HUES48 (cell line): ENCODE data around the gene ADAMTSL3.

Source experiments
- H3K27ac ChIP-seq: one replicate; pipeline ENCODE4 v1.7.0; 2013; ENCODE audit warnings: low read depth, low read length, inconsistent platforms
- H3K27me3 ChIP-seq: 2 replicates; pipeline ENCODE4 v1.6.1; 2013; ENCODE audit warnings: mild to moderate bottlenecking, low read length; ENCODE audit not compliant: control insufficient read depth, insufficient read depth
- H3K36me3 ChIP-seq: 2 replicates; pipeline ENCODE4 v1.6.1; 2013; ENCODE audit warnings: low read length; ENCODE audit not compliant: control insufficient read depth, insufficient read depth
- H3K4me1 ChIP-seq: 2 replicates; pipeline ENCODE4 v1.6.1; 2013; ENCODE audit warnings: mild to moderate bottlenecking, low read length; ENCODE audit not compliant: control insufficient read depth, insufficient read depth
- H3K4me3 ChIP-seq: 2 replicates; pipeline ENCODE4 v1.5.1; 2013; ENCODE audit warnings: mild to moderate bottlenecking, low read depth, low read length
- H3K9ac ChIP-seq: 2 replicates; pipeline ENCODE4 v1.6.1; 2013; ENCODE audit warnings: mild to moderate bottlenecking, low read depth, low read length, moderate library complexity
- H3K9me3 ChIP-seq: 2 replicates; pipeline ENCODE4 v1.6.1; 2013; ENCODE audit warnings: low read length; ENCODE audit not compliant: control insufficient read depth, insufficient read depth

ADAMTSL3 gene

DNA sequence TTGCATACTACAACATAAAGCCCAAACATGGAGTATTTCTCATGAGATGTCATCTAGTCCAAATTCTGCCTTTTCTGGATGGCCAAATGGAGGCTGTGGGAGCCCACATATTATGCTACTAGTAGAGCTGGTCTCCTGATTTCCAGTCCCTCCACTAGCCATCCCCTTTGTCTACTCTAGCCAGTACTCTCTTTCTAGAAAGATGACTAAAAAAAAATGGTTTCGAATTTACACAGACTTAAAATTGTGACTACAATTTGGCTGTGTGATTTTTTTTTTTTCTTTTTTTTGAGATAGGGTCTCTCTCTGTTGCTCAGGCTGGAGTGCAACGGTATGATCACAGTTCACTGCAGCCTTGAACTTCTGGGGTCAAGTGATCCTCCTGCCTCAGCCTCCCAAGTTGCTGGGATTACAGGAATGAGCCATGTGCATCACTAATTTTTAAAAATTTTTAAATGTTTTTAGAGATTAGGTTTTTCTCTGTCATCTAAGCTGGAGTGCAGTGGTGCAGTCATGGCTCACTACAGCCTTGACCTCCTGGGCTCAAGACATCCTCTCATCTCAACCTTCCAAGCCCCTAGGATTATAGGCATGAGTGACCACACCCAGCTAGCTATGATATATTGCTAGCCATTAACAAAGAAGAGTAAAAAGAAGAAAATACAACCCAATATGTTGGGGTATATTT lies 273.9 kb downstream of the ADAMTSL3 start:
- Histone ChIP-seq H3K9ac (no peak overlapping the region), H3K4me1 (no peaks in the 10 kb centered on the region), H3K27ac (no peak overlapping the region)

GRCh38 chr15:83928392-83928734 lies 274.4 kb downstream of the ADAMTSL3 start:
- Histone ChIP-seq H3K27me3 (no peaks in the 10 kb centered on the region), H3K27ac (no peak overlapping the region), H3K9me3 (no peaks in the 10 kb centered on the region), H3K9ac (no peak overlapping the region), H3K36me3 (no peaks in the 10 kb centered on the region), H3K4me1 (no peaks in the 10 kb centered on the region), H3K4me3 (no peak overlapping the region)

More for the DNA sequence above, 273.9 kb downstream of the ADAMTSL3 start:
- Histone ChIP-seq H3K27me3 (no peaks in the 10 kb centered on the region), H3K4me3 (no peak overlapping the region), H3K36me3 (no peaks in the 10 kb centered on the region), H3K9me3 (no peaks in the 10 kb centered on the region)

GRCh38 chr15:83928878-83929418 lies 275.0 kb downstream of the ADAMTSL3 start:
- H3K36me3 ChIP-seq = no peaks in the 10 kb centered on the region
- H3K27me3 ChIP-seq = no peaks in the 10 kb centered on the region
- H3K4me3 ChIP-seq = no peak overlapping the region
- no peak overlapping the region for H3K9ac ChIP-seq
- H3K4me1 ChIP-seq = no peaks in the 10 kb centered on the region
- no peak overlapping the region for H3K27ac ChIP-seq
- H3K9me3 ChIP-seq = peaks cover 5% of the 10 kb centered on the region; the same call in 1 of the 2 replicates

DNA sequence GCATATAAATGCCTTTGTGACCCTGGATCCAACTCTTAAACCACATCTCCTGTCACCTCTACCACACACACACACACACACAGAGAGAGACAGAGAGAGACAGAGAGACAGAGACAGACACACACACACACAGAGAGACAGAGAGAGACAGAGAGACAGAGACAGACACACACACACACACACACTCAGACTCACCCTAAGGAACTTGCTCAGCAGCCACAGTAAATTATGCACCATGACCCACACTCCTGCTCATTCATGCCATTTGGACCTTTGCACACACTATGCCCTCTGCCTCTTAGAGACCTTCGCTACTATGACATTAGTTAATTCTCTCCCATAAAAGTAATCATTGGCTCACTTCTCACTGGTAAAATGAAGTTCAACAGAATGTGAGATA lies 275.7 kb downstream of the ADAMTSL3 start:
- no peak overlapping the region for H3K9ac ChIP-seq
- no peak overlapping the region for H3K4me3 ChIP-seq
- no peaks in the 10 kb centered on the region for H3K27me3 ChIP-seq

DNA sequence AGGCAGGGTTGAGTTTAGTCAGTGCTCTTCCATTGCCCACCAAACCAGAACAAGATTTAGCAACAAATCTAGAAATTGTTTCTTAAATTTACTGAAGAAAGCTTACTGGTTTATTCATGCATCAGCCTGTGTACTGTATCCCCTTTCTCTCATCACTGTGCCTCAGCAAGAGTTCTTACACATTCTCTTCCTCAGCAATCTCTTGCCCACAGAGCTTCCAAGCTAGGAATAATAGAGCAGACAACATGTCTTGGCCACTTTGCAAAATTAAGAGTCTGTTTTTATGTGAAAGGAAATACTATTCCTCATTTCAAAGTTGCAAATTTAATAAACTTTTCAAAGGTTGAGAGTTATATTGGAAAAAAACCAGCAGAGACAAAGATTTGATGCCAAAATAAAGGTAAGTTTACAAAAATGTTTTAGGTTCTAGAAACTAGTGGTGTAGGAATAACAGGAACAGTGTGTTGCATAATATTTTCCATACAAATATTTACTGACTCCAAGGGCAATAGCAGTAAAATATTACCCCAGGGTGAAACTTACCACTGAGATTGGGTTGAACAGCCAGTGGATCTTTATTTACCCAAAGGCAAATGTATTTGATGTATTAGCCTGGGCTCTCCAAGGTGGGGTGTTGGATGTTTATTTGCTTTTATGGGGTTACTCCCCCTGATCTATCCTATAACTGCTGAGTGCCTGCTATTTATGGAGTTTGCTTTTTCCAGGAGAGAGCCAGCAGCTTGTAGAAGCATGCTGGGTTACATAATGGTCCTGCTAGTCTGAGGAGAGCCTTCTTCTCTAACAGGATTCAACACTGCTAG lies 276.7 kb downstream of the ADAMTSL3 start:
- Histone ChIP-seq H3K4me1 (no peaks in the 10 kb centered on the region), H3K27ac (no peak overlapping the region), H3K36me3 (no peaks in the 10 kb centered on the region), H3K27me3 (no peaks in the 10 kb centered on the region), H3K9ac (no peak overlapping the region), H3K4me3 (no peak overlapping the region), H3K9me3 (peaks cover 13% of the 10 kb centered on the region)

More for the DNA sequence above, 275.7 kb downstream of the ADAMTSL3 start:
- Histone ChIP-seq H3K36me3 (no peaks in the 10 kb centered on the region), H3K27ac (no peak overlapping the region), H3K4me1 (no peaks in the 10 kb centered on the region), H3K9me3 (peaks cover 11% of the 10 kb centered on the region)

- no peak overlapping the region for H3K9ac ChIP-seq
- H3K4me1 ChIP-seq = no peaks in the 10 kb centered on the region
- peaks cover 13% of the 10 kb centered on the region for H3K9me3 ChIP-seq
- H3K36me3 ChIP-seq = no peaks in the 10 kb centered on the region
- no peak overlapping the region for H3K4me3 ChIP-seq
- no peaks in the 10 kb centered on the region for H3K27me3 ChIP-seq
- no peak overlapping the region for H3K27ac ChIP-seq
These were observed 281.9 kb downstream of the ADAMTSL3 start for GRCh38 chr15:83935774-83936173.

GRCh38 chr15:83940136-83940535 lies 286.2 kb downstream of the ADAMTSL3 start:
- Histone ChIP-seq H3K36me3 (no peaks in the 10 kb centered on the region), H3K27ac (no peak overlapping the region), H3K27me3 (no peaks in the 10 kb centered on the region), H3K9ac (no peak overlapping the region), H3K4me1 (no peaks in the 10 kb centered on the region), H3K4me3 (no peak overlapping the region), H3K9me3 (no peaks in the 10 kb centered on the region)

DNA sequence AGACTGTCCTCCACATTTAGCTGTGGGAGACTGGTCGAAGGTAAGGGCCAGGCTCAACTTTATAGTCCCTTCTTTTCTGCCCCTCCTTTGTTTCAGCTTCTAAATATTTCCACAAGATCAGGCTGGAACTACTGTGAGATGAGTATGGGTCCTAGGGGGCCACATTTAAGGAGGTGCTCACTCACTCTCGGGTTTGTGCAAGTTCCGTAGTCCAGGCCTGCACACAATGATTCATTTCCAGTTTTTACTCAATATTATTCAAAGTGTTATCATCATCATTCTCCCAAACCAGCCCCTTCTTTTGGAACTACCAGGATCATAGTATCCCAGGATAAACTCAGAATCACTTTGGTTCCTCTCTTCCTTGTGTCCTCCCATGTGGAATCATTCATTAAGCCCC lies 289.1 kb downstream of the ADAMTSL3 start:
- Histone ChIP-seq H3K36me3 (no peaks in the 10 kb centered on the region), H3K27ac (no peak overlapping the region), H3K4me1 (no peaks in the 10 kb centered on the region), H3K9me3 (no peaks in the 10 kb centered on the region), H3K9ac (no peak overlapping the region), H3K27me3 (no peaks in the 10 kb centered on the region), H3K4me3 (no peak overlapping the region)

- no peaks in the 10 kb centered on the region for H3K27me3 ChIP-seq
- H3K27ac ChIP-seq = no peak overlapping the region
These were observed 290.0 kb downstream of the ADAMTSL3 start for GRCh38 chr15:83943849-83944404.

GRCh38 chr15:83947156-83947555 lies 293.2 kb downstream of the ADAMTSL3 start:
- Histone ChIP-seq H3K9ac (no peak overlapping the region), H3K4me3 (no peak overlapping the region), H3K4me1 (no peaks in the 10 kb centered on the region), H3K27me3 (no peaks in the 10 kb centered on the region), H3K36me3 (no peaks in the 10 kb centered on the region), H3K27ac (no peak overlapping the region), H3K9me3 (peaks cover 4% of the 10 kb centered on the region)

More at GRCh38 chr15:83943849-83944404, 290.0 kb downstream of the ADAMTSL3 start:
- Histone ChIP-seq H3K36me3 (no peaks in the 10 kb centered on the region), H3K9me3 (no peaks in the 10 kb centered on the region), H3K9ac (no peak overlapping the region), H3K4me3 (no peak overlapping the region), H3K4me1 (no peaks in the 10 kb centered on the region)

GRCh38 chr15:83954506-83954905 lies 300.6 kb downstream of the ADAMTSL3 start:
- H3K27ac ChIP-seq = no peak overlapping the region
- no peak overlapping the region for H3K9ac ChIP-seq
- no peaks in the 10 kb centered on the region for H3K4me1 ChIP-seq
- no peaks in the 10 kb centered on the region for H3K27me3 ChIP-seq
- H3K9me3 ChIP-seq = no peaks in the 10 kb centered on the region; the same call in 1 of the 2 replicates
- no peak overlapping the region for H3K4me3 ChIP-seq
- no peaks in the 10 kb centered on the region for H3K36me3 ChIP-seq
